Type B pancreatic cell (in vitro differentiated cells): ENCODE data around the gene TBR1. TPM values are rescaled to one million over a fixed set of nuclear protein-coding genes. Genes with fewer than 3 reads are reported as not detected.

Experiments used
- DNase-seq: peaks from one replicate; pipeline ENCODE4 v3.0.0; 2021; ENCODE audit warnings: mixed read lengths; ENCODE audit not compliant: unreplicated experiment; ENCODE audit errors: extremely low spot score
- H3K27ac Mint-ChIP-seq: 2 replicates; pipeline ENCODE4 v1.8.0; 2021; ENCODE audit warnings: mild to moderate bottlenecking, mixed read lengths
- H3K27me3 Mint-ChIP-seq: 2 replicates; pipeline ENCODE4 v1.8.0; 2021; ENCODE audit warnings: mixed read lengths
- H3K36me3 Mint-ChIP-seq: 2 replicates; pipeline ENCODE4 v1.8.0; 2021; ENCODE audit warnings: mixed read lengths
- H3K4me1 Mint-ChIP-seq: one replicate; pipeline ENCODE4 v1.8.0; 2021; ENCODE audit warnings: mixed read lengths; ENCODE audit not compliant: unreplicated experiment
- H3K4me3 Mint-ChIP-seq: 2 replicates; pipeline ENCODE4 v1.8.0; 2021; ENCODE audit warnings: mild to moderate bottlenecking, mixed read lengths
- H3K9me3 Mint-ChIP-seq: 2 replicates; pipeline ENCODE4 v1.8.0; 2021; ENCODE audit warnings: mixed read lengths
- total RNA-seq: library from RNA; stranded (reverse); gene quantifications from 2 replicates; pipeline ENCODE4 v1.2.1, GENCODE V29; 2021; ENCODE audit warnings: low replicate concordance
- TF ChIP-seq, protein P1 (sequence below): fragments of 200-600 bp; sonication (generic); conservative IDR thresholded peaks from 2 replicates; pipeline ENCODE4 v1.5.0; 2021; ENCODE audit warnings: antibody characterized with exemption, mild to moderate bottlenecking

The TBR1 gene
- total RNA-seq, 1 donor from 2014 or later, result 1.1 TPM

DNA sequence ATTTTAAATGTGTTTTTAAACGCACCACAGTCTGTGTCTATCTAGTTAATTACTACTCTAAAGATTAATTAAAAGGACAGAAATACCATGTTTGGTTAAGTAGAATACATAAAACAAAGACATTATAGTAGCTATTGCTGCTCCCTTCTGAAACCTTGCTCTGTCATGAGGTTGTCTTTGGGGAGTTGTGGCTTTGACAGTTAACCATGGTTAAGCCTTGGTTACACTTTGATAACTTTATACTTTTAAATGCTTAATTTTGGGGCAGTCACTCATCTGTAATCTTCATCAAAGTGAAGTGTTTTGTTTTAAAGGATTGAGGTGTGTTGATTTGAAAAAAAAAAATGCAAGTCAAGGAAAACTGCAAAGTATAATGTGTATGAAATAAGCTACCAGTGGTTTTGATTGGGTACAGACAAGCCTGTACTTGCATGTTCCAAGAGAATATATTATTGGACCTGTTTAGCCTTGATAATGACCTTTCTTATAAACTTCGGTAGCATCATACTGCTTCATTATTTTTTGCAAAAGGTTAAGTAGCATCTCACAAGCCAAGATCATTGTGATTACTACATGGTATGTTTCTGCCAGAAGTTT, 29.8 kb upstream of the TBR1 start:
- TF ChIP-seq, protein P1, sequence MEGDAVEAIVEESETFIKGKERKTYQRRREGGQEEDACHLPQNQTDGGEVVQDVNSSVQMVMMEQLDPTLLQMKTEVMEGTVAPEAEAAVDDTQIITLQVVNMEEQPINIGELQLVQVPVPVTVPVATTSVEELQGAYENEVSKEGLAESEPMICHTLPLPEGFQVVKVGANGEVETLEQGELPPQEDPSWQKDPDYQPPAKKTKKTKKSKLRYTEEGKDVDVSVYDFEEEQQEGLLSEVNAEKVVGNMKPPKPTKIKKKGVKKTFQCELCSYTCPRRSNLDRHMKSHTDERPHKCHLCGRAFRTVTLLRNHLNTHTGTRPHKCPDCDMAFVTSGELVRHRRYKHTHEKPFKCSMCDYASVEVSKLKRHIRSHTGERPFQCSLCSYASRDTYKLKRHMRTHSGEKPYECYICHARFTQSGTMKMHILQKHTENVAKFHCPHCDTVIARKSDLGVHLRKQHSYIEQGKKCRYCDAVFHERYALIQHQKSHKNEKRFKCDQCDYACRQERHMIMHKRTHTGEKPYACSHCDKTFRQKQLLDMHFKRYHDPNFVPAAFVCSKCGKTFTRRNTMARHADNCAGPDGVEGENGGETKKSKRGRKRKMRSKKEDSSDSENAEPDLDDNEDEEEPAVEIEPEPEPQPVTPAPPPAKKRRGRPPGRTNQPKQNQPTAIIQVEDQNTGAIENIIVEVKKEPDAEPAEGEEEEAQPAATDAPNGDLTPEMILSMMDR, result no peak
- Mint-ChIP-seq H3K9me3 (no peaks in the 10 kb centered on the region), H3K36me3 (peaks cover 6% of the 10 kb centered on the region), H3K27ac (no peak overlapping the region), H3K4me3 (no peak overlapping the region), H3K27me3 (no peaks in the 10 kb centered on the region), H3K4me1 (no peaks in the 10 kb centered on the region)
- DNase-seq, result no peak

DNA sequence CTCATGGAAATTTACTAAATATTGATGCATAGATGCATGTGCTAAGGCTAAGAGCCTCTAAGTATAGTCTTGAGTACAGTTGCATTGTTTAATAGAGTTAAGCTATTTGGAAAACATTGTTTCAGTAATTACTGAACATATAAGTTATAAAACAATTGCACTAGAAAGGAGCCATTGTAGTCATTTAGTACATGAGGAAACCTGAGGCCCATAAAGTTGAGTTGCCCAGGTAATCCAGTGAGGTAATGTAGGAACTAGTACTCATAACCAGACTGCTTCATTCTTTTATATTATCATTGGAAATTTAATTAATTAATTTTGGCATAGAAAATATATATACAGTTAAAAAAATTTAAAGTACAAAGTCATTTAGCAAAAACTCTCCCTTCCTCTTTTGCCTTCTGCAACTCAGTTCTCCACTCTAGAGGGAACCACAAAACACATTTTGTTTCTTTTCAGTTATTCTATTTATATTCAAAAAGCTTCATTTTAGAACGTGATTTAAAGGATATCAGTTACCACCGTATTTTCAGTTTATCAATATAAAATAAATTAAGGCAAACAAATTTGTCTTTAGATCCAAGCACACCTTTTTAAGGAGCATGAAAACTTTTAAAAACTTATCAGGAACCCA, 27.8 kb upstream of the TBR1 start:
- no peak for DNase-seq
- H3K27me3 Mint-ChIP-seq, result no peaks in the 10 kb centered on the region
- TF ChIP-seq, protein P1, result no peak
- H3K27ac Mint-ChIP-seq, result no peak overlapping the region
- no peaks in the 10 kb centered on the region for H3K4me1 Mint-ChIP-seq
- peaks cover 18% of the 10 kb centered on the region for H3K36me3 Mint-ChIP-seq
- no peak overlapping the region for H3K4me3 Mint-ChIP-seq
- no peaks in the 10 kb centered on the region for H3K9me3 Mint-ChIP-seq

DNA sequence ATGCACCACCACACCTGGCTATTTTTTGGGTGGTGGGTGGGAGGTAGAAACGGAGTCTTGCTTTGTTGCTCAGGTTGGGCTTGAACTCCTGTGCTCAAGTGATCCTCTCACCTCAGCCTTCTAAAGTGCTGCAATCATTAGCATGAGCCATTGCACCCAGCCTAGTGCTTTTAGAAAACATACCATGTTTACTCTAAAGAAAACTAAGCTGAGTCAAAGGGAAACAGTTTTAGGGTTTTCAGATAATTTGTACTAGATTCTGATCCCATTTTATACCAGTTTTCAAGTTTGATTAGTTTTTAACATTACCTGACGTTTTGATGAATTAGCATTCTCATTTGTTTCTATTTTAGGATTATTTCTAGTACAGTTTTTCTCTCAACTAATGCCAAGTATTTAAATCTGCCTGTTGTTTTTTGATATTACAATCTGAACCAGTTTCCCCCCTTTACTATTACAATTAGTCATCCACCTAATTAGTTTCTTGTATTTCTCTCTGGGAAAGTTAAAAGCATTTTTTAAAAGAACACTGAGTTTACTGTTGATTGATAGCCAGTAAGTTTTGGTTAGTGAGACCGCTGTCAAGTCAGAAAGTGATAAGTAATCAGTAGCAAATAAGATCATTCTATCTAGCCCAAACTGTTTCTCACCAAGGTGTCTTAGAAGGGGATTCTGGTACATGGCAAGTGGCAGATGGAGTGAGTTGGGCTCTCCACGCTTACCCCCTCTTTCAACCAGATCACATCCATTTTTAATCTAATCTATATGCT, 24.2 kb upstream of the TBR1 start:
- no peak overlapping the region for H3K4me3 Mint-ChIP-seq
- no peak for DNase-seq
- H3K9me3 Mint-ChIP-seq, result no peaks in the 10 kb centered on the region
- TF ChIP-seq, protein P1, result no peak
- no peak overlapping the region for H3K27ac Mint-ChIP-seq
- H3K4me1 Mint-ChIP-seq, result no peaks in the 10 kb centered on the region
- H3K36me3 Mint-ChIP-seq, result peaks cover 33% of the 10 kb centered on the region
- no peaks in the 10 kb centered on the region for H3K27me3 Mint-ChIP-seq

DNA sequence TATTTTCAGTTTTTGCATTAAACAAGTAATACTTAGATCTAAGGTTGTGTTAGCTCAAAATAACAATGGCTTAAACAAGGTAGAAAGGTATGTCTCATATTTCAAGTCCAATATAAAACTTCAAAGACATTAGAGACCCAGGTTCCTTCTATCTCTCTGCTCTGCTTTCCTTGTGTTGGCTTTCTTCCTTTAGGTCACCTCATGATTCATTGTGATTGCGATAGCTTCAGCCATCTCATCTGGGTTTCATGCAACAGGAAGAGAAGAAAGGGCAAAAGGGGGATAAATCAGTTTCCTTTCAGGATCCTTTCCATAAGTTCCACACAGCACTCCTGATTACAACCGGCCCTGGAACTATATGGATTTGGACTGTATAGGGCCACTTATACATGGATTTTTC, 16.0 kb upstream of the TBR1 start:
- Mint-ChIP-seq H3K27me3 (no peaks in the 10 kb centered on the region), H3K4me1 (no peaks in the 10 kb centered on the region), H3K9me3 (no peaks in the 10 kb centered on the region), H3K4me3 (no peak overlapping the region), H3K36me3 (peaks cover 33% of the 10 kb centered on the region), H3K27ac (no peak overlapping the region)
- TF ChIP-seq, protein P1, result no peak
- DNase-seq, result no peak

DNA sequence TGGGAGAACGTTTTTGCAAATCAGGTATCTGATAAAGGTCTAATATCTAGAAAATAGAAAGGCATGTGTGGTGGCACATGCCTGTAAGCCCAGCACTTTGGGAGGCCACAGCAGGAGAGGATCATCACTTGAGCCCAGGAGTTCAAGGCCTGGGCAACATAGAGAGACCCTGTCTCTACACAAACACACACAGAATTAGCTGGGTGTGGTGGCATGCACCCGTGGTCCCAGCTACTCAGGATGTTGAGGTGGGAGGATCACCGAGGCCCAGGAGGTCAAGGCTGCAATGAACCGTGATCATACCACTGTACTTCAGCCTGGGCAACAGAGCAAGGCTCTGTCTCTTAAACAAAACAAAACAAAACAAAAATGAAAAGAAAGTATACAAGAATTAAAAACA, 13.8 kb upstream of the TBR1 start:
- no peaks in the 10 kb centered on the region for H3K9me3 Mint-ChIP-seq
- no peak for DNase-seq
- no peak overlapping the region for H3K4me3 Mint-ChIP-seq
- H3K36me3 Mint-ChIP-seq, result peaks cover 20% of the 10 kb centered on the region
- TF ChIP-seq, protein P1, result no peak
- no peak overlapping the region for H3K27ac Mint-ChIP-seq
- H3K27me3 Mint-ChIP-seq, result no peaks in the 10 kb centered on the region
- no peaks in the 10 kb centered on the region for H3K4me1 Mint-ChIP-seq
